ENCODE measurements around the gene TMPRSS4. TPM values are rescaled to one million over a fixed set of nuclear protein-coding genes. Genes with fewer than 3 reads are reported as not detected.

Gene TMPRSS4
- total and polyA plus RNA-seq, 2 of the 13 experiments (the other 11 are each of a cell fraction or from before 2014, with no cell fraction given): 0.32 TPM; not detected in 1

DNA sequence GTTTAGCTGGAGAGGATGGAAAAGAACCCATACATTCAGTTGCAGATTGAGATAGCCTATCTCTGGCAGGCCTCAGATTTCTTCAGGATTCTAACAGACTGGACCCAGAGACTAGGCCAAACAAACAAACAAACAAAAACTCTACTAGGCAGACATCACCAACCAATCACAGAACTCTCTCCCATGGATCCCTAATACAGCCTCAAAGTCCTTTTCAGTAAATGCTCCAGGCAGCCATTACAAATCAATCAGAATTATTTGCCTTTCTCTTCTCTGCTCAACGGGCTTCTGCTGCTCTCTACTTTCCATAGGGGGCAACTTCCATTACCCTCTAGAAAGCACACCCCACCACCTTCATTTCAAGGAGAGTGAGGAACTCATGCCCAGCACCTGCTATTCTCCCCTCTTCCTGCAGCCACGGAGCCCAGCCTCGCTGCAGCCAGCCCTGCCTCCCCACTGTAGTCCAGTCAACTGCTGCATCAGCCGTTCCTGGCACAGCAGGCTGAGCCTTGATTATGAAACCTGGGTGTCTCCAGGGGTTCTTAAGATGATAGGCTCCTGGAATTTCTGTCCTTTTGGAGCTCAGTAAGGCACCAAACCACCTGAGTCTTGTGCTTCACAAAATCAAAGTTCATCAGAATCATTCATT, 28.9 kb downstream of the TMPRSS4 start:
- FAIRE-seq (no peak), ATAC-seq (no peak), DNase-seq (ENCODE audit: low spot score) (no peak)
- BruUV-seq (replicated peaks): no TSS peak
- ChIA-PET CTCF (ENCODE audit: low intra/inter-chr PET ratio, low total read pairs) (no interaction called here), POLR2A (no interaction called here)
- H3K4me3 ChIP-seq (replicated peaks in 1 of 3; ENCODE audit: insufficient read depth in 1 of 3, low read depth in 2 of 3, low read length in 3 of 3): no peak overlapping the region
- H3K36me3 ChIP-seq (replicated peaks in 1 of 2; ENCODE audit: control insufficient read depth in 1 of 2, insufficient read depth in 2 of 2, low read length in 2 of 2): no peaks in the 10 kb centered on the region
- H4K20me1 ChIP-seq (ENCODE audit: insufficient read depth, low read length): no peaks in the 10 kb centered on the region
- no peaks in the 10 kb centered on the region for H3K9me3 ChIP-seq (ENCODE audit: low read length)
- no peak overlapping the region for H3K9ac ChIP-seq (ENCODE audit: insufficient read depth, low read depth, low read length)
- H3K27ac ChIP-seq (ENCODE audit: extremely low read length, insufficient read depth, low read length): no peak overlapping the region
- H3K27me3 ChIP-seq (ENCODE audit: control insufficient read depth in 1 of 2, insufficient read depth in 2 of 2, low read length in 2 of 2): peaks cover 5 to 36% of the 10 kb centered on the region in 2 experiments
- intact Hi-C loops (cut with micrococcal nuclease; ENCODE audit: unreplicated experiment): no loop called here
- H3K4me1 ChIP-seq (ENCODE audit: insufficient read depth, low read length): peaks cover 9% of the 10 kb centered on the region
- in situ Hi-C loops (cut with HindIII; ENCODE audit: extremely low pct_ligation_motif_present, low pct_unique_long_range_greater_than_20kb): no loop called here
- no peak overlapping the region for H3K4me2 ChIP-seq (ENCODE audit: low read depth, low read length)
- TF ChIP-seq YEATS4 (CRISPR knock-in tag; IDR thresholded peaks at IDR 0.05; ENCODE audit: borderline replicate concordance) (no peak), ATF5 (CRISPR knock-in tag; IDR thresholded peaks at IDR 0.05; ENCODE audit: low read depth) (no peak), ZNF569 (CRISPR knock-in tag; IDR thresholded peaks at IDR 0.05; ENCODE audit: borderline replicate concordance) (no peak), ZKSCAN8 (CRISPR knock-in tag; IDR thresholded peaks at IDR 0.05; ENCODE audit: borderline replicate concordance) (no peak), RFXANK (CRISPR knock-in tag; IDR thresholded peaks at IDR 0.05) (no peak), PRDM15 (CRISPR knock-in tag; IDR thresholded peaks at IDR 0.05) (no peak), ZFP41 (CRISPR knock-in tag; IDR thresholded peaks at IDR 0.05; ENCODE audit: borderline replicate concordance) (no peak), MIXL1 (CRISPR knock-in tag; IDR thresholded peaks at IDR 0.05) (no peak), HINFP (CRISPR knock-in tag; IDR thresholded peaks at IDR 0.05; ENCODE audit: low read depth) (no peak), PHF5A (CRISPR knock-in tag; IDR thresholded peaks at IDR 0.05; ENCODE audit: low read depth, unreplicated experiment) (no peak), ZNF30 (CRISPR knock-in tag; IDR thresholded peaks at IDR 0.05) (no peak), ZNF44 (CRISPR knock-in tag; IDR thresholded peaks at IDR 0.05) (no peak), FOSL1 (CRISPR knock-in tag; IDR thresholded peaks at IDR 0.05; ENCODE audit: borderline replicate concordance) (no peak)
- TF ChIP-seq, protein P1, sequence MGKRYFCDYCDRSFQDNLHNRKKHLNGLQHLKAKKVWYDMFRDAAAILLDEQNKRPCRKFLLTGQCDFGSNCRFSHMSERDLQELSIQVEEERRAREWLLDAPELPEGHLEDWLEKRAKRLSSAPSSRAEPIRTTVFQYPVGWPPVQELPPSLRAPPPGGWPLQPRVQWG (CRISPR knock-in tag; IDR thresholded peaks at IDR 0.05; ENCODE audit: borderline replicate concordance, low read depth): no peak
- 1% methylated on average over 4 of the region's 4 CpGs for WGBS (ENCODE audit: low lambda C conversion rate)
- no peak overlapping the region for H2AFZ ChIP-seq (ENCODE audit: low read length)
- H3K79me2 ChIP-seq (ENCODE audit: insufficient read depth, low read length): no peaks in the 10 kb centered on the region

All from HepG2 (cell line).